Fibroblast of peridontal ligament (primary cell): ENCODE measurements around the gene MB21D2.
A peak's percentile ranks its signal among the peaks of the same experiment; 100 is the strongest.

Source experiments
- DNase-seq: peaks from one replicate; pipeline ENCODE4 v3.0.0-alpha.2; 2010; ENCODE audit errors: extremely low read depth

Gene MB21D2

GRCh38 chr3:192923731-192924130 is 6.1 kb upstream of the MB21D2 start:
- no peak for DNase-seq

GRCh38 chr3:192921793-192922192 is 4.1 kb upstream of the MB21D2 start:
- DNase-seq, result no peak

- DNase-seq, result no peak
Measured at GRCh38 chr3:192920411-192920810, 2.8 kb upstream of the MB21D2 start.

- no peak for DNase-seq
Measured at GRCh38 chr3:192919901-192920300, 2.2 kb upstream of the MB21D2 start.

GRCh38 chr3:192918275-192918588 is 576 bp upstream of the MB21D2 start:
- no peak for DNase-seq

GRCh38 chr3:192917028-192917403 is 640 bp downstream of the MB21D2 start:
- DNase-seq, result no peak

- DNase-seq, result peak; percentile 65
Measured at GRCh38 chr3:192916371-192917027, 1.2 kb downstream of the MB21D2 start.

- DNase-seq, result no peak
Measured at GRCh38 chr3:192915722-192916121, 1.9 kb downstream of the MB21D2 start.

GRCh38 chr3:192915304-192915703 is 2.4 kb downstream of the MB21D2 start:
- peak; percentile 56 for DNase-seq

GRCh38 chr3:192914848-192915247 is 2.8 kb downstream of the MB21D2 start:
- no peak for DNase-seq

- DNase-seq, result no peak
Measured at GRCh38 chr3:192913540-192913939, 4.1 kb downstream of the MB21D2 start.

GRCh38 chr3:192911293-192911692 is 6.4 kb downstream of the MB21D2 start:
- no peak for DNase-seq

GRCh38 chr3:192907784-192908183 is 9.9 kb downstream of the MB21D2 start:
- no peak for DNase-seq

GRCh38 chr3:192906940-192907339 is 10.7 kb downstream of the MB21D2 start:
- DNase-seq, result peak; percentile 23

GRCh38 chr3:192905980-192906678 is 11.5 kb downstream of the MB21D2 start:
- DNase-seq, result no peak

- DNase-seq, result no peak
Measured at GRCh38 chr3:192904632-192905289, 12.9 kb downstream of the MB21D2 start.

GRCh38 chr3:192902549-192902948 is 15.1 kb downstream of the MB21D2 start:
- no peak for DNase-seq

- peak; percentile 82 for DNase-seq
Measured at GRCh38 chr3:192901435-192901834, 16.2 kb downstream of the MB21D2 start.

GRCh38 chr3:192899540-192899982 is 18.1 kb downstream of the MB21D2 start:
- DNase-seq, result peak; percentile 83

GRCh38 chr3:192897005-192897404 is 20.7 kb downstream of the MB21D2 start:
- no peak for DNase-seq

- DNase-seq, result no peak
Measured at GRCh38 chr3:192896208-192896607, 21.4 kb downstream of the MB21D2 start.

GRCh38 chr3:192894676-192895075 is 23.0 kb downstream of the MB21D2 start:
- no peak for DNase-seq
